EL (cell line): ENCODE results near the gene CRISP2.

Experiments
- DNase-seq: peaks from one replicate; pipeline ENCODE4 v3.0.0-alpha.2; 2016

CRISP2 gene

GRCh38 chr6:49653438-49653837 is 59.9 kb downstream of the CRISP2 start:
- no peak for DNase-seq

GRCh38 chr6:49651239-49651638 is 62.1 kb downstream of the CRISP2 start:
- DNase-seq, result no peak

- DNase-seq, result no peak
Observed at GRCh38 chr6:49649988-49650387, 63.4 kb downstream of the CRISP2 start.

- DNase-seq, result no peak
Observed at GRCh38 chr6:49648036-49648435, 65.3 kb downstream of the CRISP2 start.

- no peak for DNase-seq
Observed at GRCh38 chr6:49647476-49647875, 65.9 kb downstream of the CRISP2 start.

GRCh38 chr6:49646942-49647341 is 66.4 kb downstream of the CRISP2 start:
- DNase-seq, result no peak

- DNase-seq, result no peak
Observed at GRCh38 chr6:49646130-49646824, 67.1 kb downstream of the CRISP2 start.

GRCh38 chr6:49645139-49645538 is 68.2 kb downstream of the CRISP2 start:
- no peak for DNase-seq
